ENCODE results near the gene ALS2CL.

The ALS2CL gene

DNA sequence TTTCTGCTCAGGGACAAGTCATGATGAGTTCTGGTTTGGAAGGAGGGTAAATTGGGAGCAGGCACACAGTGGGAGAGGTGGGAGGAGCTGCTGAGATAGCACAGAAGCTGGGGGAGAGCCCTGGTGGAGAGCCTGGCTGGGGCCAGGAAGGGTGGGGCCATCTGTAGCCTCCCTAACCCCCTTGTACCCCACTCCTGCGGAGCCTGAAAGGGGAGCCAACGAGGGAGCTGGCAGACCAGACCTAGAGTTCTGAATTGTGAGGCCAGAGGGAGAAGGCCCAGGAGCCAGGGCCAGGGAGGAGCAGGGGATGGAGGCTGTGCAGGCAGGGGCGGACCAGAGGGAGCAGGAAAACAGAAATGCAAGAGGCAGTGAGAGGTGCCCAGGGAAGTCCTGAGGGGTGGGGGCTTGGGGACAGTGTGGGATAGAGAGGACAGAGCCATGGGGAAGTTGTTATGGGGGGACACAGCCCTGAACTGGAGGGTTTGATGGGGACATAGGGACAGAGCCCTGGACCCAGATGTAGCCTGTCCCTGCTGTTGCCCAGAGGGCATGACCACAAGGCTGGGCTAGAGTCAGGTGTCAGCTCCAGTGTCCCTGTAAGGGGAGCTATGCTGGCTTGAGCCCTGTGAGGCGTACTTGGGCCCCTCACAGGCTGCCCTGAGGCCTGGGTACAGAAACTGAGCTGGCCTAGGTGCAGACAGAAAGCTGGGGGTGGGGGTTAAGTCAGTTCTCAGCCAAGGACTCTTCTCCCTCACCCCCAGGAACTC lies 8.9 kb upstream of the ALS2CL start:
- no peak for DNase-seq (ENCODE audit: low read depth)

DNA sequence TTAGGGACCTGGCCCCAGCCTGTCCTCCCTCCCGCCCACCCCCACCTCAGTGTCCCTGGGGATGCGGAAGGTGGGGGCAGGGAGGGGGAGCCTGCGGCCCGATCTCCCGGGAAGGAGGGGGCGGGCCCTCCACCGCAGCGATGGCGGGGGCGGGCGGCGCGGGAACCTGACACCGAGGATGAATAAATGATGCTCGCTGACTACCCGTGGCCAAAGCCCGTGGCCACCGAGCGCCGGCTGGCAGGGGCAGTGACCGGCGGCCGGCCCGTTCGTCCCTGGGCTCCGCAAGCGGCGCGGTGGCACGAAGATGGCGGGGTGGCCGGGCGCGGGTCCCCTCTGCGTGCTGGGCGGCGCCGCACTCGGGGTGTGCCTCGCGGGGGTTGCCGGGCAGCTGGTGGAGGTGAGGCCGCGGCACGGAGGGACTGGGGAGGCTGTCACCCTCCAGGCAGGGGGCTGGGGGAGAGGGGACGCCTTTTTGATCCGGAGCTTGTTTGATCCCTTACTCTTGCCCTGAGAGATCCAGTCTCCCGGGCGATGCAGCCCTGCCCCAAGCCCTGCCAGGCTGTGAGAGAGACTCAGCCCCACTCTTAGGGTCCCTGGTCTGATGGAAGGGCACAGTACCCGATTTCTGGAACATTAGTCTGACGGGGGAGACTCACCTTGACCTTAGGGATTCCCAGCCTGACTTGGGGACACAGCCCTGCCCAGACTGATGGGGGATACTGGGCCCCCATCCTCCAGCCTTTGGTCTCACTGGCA lies 7.9 kb upstream of the ALS2CL start, which contains the start of gene TMIE:
TMIE (plus strand) TSS at position 212 of the 759 bp plus-strand sequence; CDS start at position 308, 96 bp downstream.
- DNase-seq (ENCODE audit: low read depth) = no peak

- no peak for DNase-seq (ENCODE audit: low read depth)
These were observed 7.3 kb upstream of the ALS2CL start for GRCh38 chr3:46700772-46701171.

DNA sequence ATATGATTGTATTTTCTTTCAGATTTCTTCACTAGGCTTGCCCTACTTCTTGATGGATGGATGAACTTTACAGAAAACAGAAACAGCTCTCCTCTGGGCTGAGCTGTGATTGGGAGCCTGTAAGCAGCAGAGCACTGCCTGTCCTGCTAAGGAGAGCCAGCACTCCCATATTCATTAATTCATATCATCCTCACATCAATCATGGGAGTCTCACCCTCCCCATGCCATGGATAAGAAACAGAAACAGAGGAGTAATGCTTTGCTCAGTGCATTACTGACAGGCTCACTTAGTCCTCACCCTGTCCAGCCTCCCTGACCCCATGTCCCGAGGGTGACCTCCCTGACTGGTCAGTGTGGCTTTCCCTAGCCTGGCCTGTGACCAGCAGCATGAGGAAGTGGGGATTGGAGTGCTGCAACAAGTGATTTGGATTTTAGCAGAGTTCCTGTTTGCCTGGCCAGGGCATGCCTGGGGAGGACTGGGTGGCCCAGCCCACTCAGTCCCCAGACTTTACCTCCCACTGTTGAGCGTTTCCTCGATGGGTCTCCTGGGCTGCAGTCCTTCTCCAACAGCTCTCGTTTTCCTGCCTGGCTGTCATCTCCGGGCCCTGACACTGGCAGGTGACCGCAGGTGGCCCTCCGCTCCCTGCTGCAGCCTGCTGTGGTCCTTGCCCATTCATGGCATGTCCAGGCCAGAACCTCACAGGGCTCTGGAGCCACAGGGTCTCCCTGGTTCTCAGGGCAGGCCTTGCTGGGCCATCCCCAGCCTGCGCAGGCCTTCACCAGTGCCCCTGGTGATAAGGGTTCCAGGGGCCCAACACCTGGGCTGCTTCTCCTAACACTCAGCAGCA lies 6.4 kb upstream of the ALS2CL start:
- DNase-seq (ENCODE audit: low read depth) = no peak

GRCh38 chr3:46695962-46696894 lies 2.7 kb upstream of the ALS2CL start:
- DNase-seq (ENCODE audit: low read depth) = no peak

GRCh38 chr3:46695177-46695961 lies 1.9 kb upstream of the ALS2CL start:
- no peak for DNase-seq (ENCODE audit: low read depth)

- DNase-seq (ENCODE audit: low read depth) = no peak
These were observed 1.0 kb upstream of the ALS2CL start for GRCh38 chr3:46694520-46694919.

- DNase-seq (ENCODE audit: low read depth) = no peak
These were observed 380 bp upstream of the ALS2CL start for GRCh38 chr3:46693892-46694226.

DNA sequence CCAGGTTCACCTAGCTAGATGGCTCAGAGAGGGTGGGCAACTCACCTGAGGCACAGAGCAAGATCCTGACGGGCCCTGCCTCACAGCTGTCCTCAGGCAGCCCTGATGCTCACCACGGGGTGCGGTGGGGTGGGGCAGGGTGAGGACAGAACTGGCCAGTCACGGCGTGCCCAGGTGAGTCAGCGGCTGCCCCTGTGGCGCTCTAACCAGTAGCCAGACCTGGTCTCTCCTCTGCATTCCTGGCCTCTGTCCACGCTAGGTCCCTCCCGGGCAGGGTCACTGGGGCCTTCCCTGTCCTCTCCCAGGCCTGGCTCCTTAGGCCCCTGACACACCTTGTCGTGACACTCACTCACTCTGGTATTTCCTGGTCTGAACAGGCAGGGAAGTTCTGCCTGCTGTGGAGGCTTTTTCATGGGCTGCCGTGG lies 901 bp downstream of the ALS2CL start:
- no peak for DNase-seq (ENCODE audit: low read depth)

- DNase-seq (ENCODE audit: low read depth) = no peak
These were observed 2.7 kb downstream of the ALS2CL start for GRCh38 chr3:46690798-46691197.

GRCh38 chr3:46685446-46685845 lies 8.0 kb downstream of the ALS2CL start:
- no peak for DNase-seq (ENCODE audit: low read depth)

DNA sequence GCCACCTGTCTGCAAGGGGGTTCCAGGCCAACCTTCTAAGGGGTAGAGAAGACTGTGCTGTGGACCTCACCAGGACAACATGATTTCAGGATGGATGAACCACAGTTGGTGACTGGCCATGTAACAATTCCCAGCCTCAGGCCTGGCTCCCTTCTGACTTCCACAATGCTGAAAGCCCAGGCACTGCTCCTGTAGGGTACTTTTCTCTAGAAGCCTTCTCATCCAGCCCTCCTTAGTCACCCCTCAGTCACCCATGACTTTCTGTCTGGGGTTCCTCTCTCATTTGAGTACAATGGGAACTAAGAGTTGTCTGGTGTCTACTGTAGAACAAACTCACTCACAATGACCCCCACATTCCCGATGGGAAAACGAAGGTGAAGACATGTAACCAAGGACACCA lies 8.6 kb downstream of the ALS2CL start:
- DNase-seq (ENCODE audit: low read depth) = no peak

- DNase-seq (ENCODE audit: low read depth) = no peak
These were observed 10.5 kb downstream of the ALS2CL start for GRCh38 chr3:46682974-46683373.

DNA sequence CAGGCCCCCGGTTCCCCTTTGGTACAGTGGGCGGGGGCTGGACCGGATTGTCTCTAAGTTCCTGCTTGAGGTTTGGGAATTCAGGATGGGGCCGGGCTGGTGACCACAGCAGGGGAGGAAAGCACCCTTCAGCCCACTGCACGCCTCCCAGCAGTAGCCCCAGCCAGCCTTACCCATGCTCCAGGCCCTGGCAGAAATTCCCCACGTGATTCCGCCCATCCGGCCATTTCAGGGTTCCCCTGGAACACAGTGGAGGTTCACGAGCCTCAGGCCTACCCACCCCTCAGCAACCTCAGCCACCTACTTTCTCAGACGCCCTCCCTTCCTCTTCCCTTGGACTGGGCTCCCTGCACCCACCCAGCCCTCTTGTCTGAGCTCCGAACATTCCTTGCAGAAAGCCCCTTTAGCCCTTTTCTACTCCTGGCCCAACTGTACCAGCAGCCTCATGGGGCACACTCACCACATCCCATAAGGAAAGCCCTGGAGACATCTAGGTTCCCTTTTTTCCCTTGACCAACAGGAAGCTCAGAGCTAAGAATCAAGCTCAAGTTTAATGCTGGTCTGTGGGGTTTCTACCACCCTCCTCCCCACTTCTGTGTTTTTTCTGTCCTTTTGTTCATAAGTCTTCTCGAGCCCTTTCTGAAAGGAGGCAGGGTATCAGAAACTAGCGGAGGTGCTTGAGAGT lies 11.5 kb downstream of the ALS2CL start:
- DNase-seq (ENCODE audit: low read depth) = no peak

DNA sequence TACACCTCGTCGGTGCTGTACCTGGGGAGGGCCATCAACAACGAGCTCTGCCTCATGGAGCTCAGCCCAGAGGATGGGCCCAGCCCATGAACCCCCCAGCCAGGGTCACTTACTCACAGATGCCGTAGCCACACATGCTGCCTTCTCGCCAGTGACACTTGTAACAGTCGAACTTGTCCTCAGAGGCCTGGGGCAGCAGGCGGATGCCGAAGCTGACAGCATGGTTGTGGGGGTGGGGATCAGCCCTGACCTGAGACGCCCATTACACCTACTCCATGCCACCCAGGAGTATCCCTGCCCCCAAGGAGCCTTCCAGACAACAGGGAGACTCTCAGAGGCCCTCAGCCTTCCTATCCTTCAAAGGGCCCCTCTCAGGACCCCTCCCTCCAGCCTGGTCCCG lies 12.1 kb downstream of the ALS2CL start:
- DNase-seq (ENCODE audit: low read depth) = no peak

DNA sequence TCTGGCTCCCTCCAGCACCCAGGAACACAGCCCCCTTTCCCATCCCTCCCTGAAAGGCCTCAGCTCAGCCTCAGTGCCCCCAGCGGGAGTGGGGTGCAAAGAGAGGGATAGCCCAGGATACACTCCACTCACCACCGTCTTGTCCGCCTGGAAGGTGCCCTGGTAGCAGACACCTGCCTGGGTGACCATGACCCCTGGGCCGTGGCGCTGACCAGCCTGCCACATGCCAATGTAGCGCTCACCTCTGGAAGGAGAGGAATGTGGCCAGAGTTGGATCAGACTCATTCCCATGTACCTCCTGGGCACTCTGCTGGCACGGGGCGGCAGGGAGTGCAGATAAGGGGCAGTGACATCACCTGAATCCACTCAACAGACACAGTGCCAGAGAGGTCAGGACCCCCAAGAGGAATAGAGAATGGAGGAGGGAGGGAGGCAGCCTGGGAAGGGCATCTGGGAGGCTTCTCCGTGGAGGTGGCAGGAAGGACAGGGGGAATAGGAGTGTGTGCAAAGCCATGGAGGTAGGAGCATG lies 13.1 kb downstream of the ALS2CL start:
- DNase-seq (ENCODE audit: low read depth) = no peak

- DNase-seq (ENCODE audit: low read depth) = no peak
These were observed 13.8 kb downstream of the ALS2CL start for GRCh38 chr3:46679681-46680080.

- DNase-seq (ENCODE audit: low read depth) = no peak
These were observed 15.2 kb downstream of the ALS2CL start for GRCh38 chr3:46678280-46678679.

GRCh38 chr3:46677411-46677726 lies 16.1 kb downstream of the ALS2CL start:
- no peak for DNase-seq (ENCODE audit: low read depth)

Measured in activated gamma-delta T cell treated with anti-CD3 and anti-CD28 coated beads, Interleukin-2, amount 50 U/mL, for 16 hours (primary cell).